ENCODE data around the gene GPX4.

GPX4 gene

DNA sequence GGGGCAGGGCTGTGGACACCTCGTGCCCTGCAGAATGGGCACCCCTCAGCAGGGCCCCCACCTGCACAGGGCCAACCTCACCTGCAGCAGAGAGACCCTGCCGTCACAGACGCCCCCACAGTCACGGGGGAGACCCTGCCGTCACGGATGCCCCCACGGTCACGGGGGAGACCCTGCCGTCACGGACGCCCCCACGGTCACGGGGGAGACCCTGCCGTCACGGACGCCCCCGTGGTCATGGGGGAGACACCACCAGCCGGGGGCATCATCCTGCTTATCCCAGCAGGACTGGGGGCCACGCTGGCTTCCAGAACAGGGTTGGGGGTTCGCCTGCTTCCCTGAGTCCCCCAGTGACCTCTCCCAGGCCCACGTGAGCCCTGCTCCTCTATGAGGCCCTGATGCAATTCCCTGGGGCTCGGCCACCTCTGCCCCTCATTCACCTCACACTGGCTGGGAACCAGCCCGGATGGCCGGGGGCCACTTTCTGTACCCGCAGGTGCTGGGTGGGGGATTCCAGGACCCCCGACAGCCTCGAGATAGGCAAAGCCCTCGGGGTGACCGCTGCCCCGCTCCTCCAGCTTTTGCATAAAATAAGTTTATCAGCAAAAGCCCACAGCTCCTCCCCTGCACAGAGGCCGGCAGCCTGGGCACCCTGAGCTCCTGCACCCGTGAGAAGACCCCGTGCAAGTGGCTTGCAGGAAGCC, 46.7 kb downstream of the GPX4 start:
- DNase-seq (ENCODE audit: low spot score) = no peak

DNA sequence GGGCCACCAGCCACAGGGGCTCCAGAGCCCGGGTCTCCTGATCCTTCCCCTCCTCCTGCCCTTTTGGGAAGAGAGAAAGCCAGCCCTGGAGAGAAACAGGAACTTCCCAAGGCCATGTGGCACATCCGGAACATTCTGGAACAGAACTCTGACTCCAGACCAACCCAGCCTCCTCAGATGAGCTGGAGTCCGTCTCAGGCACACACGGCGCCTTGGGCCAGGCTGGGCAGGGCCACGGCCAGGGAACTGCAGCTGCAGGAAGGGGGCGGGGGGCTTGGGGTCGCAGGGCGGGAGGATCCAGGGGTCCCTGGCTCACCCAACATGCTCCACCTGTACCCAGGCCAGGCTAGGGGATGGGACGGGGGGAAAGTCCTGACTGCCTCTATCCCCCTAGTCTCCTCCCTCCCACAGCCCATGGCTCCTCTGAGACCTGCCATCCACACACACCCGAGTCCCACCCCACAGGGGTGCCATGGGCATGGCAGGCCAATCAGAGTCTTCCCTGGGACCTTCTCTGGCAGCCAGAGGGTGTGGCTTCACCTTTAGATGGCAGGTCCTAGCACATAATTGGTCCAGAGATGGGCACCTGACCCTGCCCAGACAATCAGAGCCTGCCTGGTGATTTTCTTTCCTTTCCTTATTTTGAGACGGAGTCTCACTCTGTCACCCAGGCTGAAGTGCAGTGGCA, 47.4 kb downstream of the GPX4 start:
- no peak for DNase-seq (ENCODE audit: low spot score)

DNA sequence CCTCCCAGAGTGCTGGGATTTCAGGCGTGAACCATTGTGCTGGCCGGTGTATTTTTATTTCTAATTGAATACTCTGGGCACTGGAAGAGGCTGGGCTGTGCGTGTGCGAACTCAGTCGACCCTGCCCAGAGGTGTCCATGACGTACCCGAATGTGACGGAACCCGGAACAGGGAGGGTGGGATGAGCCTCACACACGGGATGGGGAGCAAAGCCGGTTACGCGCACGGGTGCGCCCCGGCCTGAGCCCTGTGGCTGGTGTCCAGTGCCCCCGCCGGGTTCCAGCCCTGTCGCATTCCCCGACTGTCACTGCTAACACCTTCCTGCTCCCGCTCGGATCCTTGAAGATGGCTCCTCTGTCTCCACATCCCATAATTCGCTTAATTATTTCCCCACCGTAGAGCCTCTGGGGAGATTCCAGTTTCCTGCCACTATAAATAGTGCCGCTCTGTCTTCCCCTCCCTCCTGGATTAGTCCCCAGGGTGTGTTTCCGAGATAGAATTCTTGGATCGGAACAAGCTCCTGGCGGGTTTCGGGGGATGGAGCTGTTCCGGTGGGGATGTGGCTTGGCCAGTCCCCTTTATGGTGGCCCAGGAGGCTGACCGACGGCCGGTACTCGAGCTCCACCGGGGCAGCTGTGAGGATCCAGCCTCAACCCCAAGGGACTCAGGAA, 48.3 kb downstream of the GPX4 start:
- DNase-seq (ENCODE audit: low spot score) = peak; percentile 82

DNA sequence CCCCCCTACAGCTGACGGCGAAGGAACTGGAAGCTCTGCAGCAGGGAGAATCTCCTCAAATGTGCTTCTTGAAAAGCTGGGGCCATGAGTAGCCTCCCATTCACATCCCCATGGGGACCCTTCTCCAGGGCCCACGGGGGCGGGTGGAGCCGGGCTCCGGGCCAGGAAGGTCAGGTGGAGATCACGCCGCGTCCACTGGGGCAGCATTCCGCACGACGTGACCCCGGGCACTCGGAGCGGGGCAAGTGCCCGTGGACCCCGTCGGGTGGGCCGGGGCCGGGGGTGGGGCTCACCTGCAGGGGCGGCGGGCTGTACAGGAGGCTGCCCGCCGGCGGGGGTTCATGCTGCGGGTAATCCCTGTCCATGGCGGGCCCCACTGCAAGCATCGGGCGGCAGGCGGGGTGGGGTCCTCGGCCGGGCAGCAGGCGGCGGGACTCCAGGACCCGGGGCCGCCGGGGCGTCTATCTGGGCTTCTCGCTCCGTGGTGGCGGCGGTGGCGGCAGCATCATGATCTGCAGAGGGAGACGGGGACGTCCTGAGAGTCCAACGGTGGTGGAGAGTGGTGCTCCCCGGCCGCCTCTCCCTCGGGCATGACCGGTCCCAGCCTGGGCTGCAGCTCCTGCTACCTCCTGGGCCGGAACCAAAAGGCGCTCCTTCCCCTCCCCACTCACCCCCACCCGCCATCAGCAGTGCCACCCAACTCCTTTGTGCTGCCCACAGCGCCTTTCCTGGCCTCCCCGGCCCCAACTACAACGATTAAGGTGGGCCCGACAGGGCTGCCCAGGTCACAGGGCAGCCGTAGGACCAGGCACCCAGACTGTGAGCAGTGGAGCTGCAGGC, 50.3 kb downstream of the GPX4 start:
- no peak for DNase-seq (ENCODE audit: low spot score)

DNA sequence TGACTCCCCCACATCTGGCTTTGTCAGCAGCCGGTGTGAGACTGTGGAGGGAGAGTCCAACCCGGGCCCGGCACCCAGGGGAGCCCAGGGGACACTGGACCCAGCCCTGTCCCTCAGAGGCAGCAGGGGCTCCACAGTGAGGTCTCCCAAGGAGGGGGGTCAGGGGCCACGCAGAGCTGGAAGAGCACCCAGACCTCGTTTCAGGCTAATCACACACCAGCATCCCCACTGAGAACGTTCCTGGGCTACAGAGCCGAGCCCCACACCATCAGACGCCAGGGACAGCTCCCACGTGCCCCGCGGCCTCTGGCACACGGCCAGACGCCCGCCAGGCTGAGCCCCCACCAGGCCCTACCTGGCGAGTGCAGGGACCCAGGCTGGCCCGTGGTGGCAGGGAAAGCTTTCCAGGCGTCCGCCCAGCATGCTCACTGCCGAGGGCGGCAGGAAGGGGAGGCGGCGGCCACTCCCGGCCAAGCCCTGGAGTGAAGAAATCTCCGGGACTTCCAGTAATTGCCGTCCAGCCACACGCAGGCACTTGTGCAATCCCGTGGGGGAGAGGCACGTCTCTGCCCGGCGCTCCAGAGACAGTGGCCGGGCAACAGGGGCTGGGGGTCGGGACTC, 51.0 kb downstream of the GPX4 start:
- DNase-seq (ENCODE audit: low spot score) = peak; percentile 96

DNA sequence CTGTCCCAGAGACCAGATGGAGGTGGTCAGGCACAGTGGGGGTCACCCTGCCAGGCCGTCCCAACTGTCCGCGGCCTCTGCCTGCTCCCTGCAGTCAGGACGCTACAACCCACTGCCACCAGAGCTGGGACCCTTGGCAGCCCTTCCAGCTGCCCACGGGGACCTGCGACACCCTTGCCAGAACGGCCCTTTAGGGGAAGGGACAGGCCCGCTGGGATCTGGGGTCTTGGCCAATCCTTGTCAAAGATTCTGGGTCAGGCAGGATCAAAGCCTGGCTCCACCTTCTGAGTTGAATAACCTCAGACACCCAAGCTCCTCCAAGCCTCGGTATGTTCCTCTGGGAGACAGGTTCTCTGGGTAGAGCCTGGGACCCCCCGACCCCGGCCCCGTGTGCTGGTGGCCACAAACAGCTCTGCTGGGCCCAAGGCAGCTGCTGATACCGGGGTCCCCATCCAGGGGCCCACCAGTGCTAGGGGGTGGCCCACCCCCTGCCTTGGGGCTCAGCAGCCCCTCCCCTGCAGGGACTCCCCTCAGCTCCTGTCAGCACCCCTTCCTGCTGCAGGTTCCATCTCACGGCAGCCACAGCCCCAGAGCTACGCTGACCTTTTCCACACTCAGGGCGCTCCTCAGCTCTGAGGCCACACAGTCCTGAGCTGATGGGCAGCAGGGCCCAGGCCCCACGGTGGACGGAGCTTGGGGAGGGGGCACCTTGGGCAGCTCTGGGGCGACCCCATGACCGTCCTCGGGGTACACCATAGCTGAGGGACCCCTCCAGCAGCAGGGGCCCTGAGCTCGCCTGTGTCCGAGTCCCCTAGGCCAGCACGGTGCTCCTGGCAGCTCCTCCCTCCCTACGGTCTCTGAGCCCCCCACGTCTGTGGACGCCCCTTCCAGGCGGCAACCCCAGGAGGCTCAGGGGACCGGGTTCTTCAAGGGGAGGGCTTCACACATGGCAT, 51.8 kb downstream of the GPX4 start:
- DNase-seq (ENCODE audit: low spot score) = no peak

Measured in hepatic stellate cell (primary cell).